ENCODE measurements around the gene PPDPF.

Gene PPDPF

GRCh38 chr20:63541371-63541770 lies 20.8 kb downstream of the PPDPF start:
- no peak for TF ChIP-seq CTCF (IDR thresholded peaks at IDR 0.05; ENCODE audit: borderline replicate concordance, control extremely low read depth, extremely low read depth, insufficient read depth, missing control alignments)
- in situ Hi-C loops (cut with MboI; ENCODE audit: low sequenced_read_pairs, unreplicated experiment) = loop anchor here (25.0 kb wide), 1 partner anchor 321 kb away; the partner anchor contains the start of genes ABHD16B and TPD52L2

GRCh38 chr20:63542031-63542559 lies 21.5 kb downstream of the PPDPF start:
- in situ Hi-C loops (cut with MboI; ENCODE audit: low sequenced_read_pairs, unreplicated experiment) = loop anchor here (25.0 kb wide), 1 partner anchor 320 kb away; the partner anchor contains the start of genes ABHD16B and TPD52L2
- DNase-seq (ENCODE audit: low spot score) = no peak
- TF ChIP-seq CTCF (IDR thresholded peaks at IDR 0.05; ENCODE audit: borderline replicate concordance, control extremely low read depth, extremely low read depth, insufficient read depth, missing control alignments) = no peak

More at GRCh38 chr20:63541371-63541770, 20.8 kb downstream of the PPDPF start:
- no peak for DNase-seq (ENCODE audit: low spot score)

- in situ Hi-C loops (cut with MboI; ENCODE audit: low sequenced_read_pairs, unreplicated experiment) = loop anchor here (25.0 kb wide), 1 partner anchor 320 kb away; the partner anchor contains the start of genes ABHD16B and TPD52L2
- peak; percentile 89 for DNase-seq (ENCODE audit: low spot score)
- peak; percentile 4 for TF ChIP-seq CTCF (IDR thresholded peaks at IDR 0.05; ENCODE audit: borderline replicate concordance, control extremely low read depth, extremely low read depth, insufficient read depth, missing control alignments)
These were observed 22.1 kb downstream of the PPDPF start for GRCh38 chr20:63542696-63543095.

- DNase-seq (ENCODE audit: low spot score) = no peak
- in situ Hi-C loops (cut with MboI; ENCODE audit: low sequenced_read_pairs, unreplicated experiment) = loop anchor here (25.0 kb wide), 1 partner anchor 319 kb away; the partner anchor contains the start of genes ABHD16B and TPD52L2
- TF ChIP-seq CTCF (IDR thresholded peaks at IDR 0.05; ENCODE audit: borderline replicate concordance, control extremely low read depth, extremely low read depth, insufficient read depth, missing control alignments) = no peak
These were observed 22.6 kb downstream of the PPDPF start for GRCh38 chr20:63543131-63543530.

GRCh38 chr20:63543733-63544132 lies 23.2 kb downstream of the PPDPF start:
- TF ChIP-seq CTCF (IDR thresholded peaks at IDR 0.05; ENCODE audit: borderline replicate concordance, control extremely low read depth, extremely low read depth, insufficient read depth, missing control alignments) = no peak
- in situ Hi-C loops (cut with MboI; ENCODE audit: low sequenced_read_pairs, unreplicated experiment) = loop anchor here (25.0 kb wide), 1 partner anchor 319 kb away; the partner anchor contains the start of genes ABHD16B and TPD52L2
- DNase-seq (ENCODE audit: low spot score) = no peak

- no peak for DNase-seq (ENCODE audit: low spot score)
- TF ChIP-seq CTCF (IDR thresholded peaks at IDR 0.05; ENCODE audit: borderline replicate concordance, control extremely low read depth, extremely low read depth, insufficient read depth, missing control alignments) = no peak
- in situ Hi-C loops (cut with MboI; ENCODE audit: low sequenced_read_pairs, unreplicated experiment) = loop anchor here (25.0 kb wide), 1 partner anchor 318 kb away; the partner anchor contains the start of genes ABHD16B and TPD52L2
These were observed 23.8 kb downstream of the PPDPF start for GRCh38 chr20:63544241-63544957.

All from GM13976 (cell line).